ENCODE data around the gene PAK6. TPM values are rescaled to one million over a fixed set of nuclear protein-coding genes. Genes with fewer than 3 reads are reported as not detected.

The PAK6 gene
- total RNA-seq, 4 donors from 2014 or later = 0.33 to 0.52 (median 0.45) TPM; not detected in 1

GRCh38 chr15:40290918-40291574 lies 52.2 kb downstream of the PAK6 start:
- H3K27me3 ChIP-seq = peaks cover 0 to 8% (median 0%) of the 10 kb centered on the region in 4 donors
- H3K36me3 ChIP-seq = no peaks in the 10 kb centered on the region
- H3K27ac ChIP-seq (replicated peaks in 1 of 4) = no peak overlapping the region
- TF ChIP-seq POLR2AphosphoS5 (IDR thresholded peaks at IDR 0.05) (no peak), EP300 (IDR thresholded peaks at IDR 0.05) (no peak), POLR2A (IDR thresholded peaks at IDR 0.05; ENCODE audit: low read depth) (no peak)
- TF ChIP-seq, protein P1, sequence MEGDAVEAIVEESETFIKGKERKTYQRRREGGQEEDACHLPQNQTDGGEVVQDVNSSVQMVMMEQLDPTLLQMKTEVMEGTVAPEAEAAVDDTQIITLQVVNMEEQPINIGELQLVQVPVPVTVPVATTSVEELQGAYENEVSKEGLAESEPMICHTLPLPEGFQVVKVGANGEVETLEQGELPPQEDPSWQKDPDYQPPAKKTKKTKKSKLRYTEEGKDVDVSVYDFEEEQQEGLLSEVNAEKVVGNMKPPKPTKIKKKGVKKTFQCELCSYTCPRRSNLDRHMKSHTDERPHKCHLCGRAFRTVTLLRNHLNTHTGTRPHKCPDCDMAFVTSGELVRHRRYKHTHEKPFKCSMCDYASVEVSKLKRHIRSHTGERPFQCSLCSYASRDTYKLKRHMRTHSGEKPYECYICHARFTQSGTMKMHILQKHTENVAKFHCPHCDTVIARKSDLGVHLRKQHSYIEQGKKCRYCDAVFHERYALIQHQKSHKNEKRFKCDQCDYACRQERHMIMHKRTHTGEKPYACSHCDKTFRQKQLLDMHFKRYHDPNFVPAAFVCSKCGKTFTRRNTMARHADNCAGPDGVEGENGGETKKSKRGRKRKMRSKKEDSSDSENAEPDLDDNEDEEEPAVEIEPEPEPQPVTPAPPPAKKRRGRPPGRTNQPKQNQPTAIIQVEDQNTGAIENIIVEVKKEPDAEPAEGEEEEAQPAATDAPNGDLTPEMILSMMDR (IDR thresholded peaks at IDR 0.05) = no peak
- peaks cover 14 to 27% (median 20%) of the 10 kb centered on the region in 4 donors for H3K4me1 ChIP-seq
- 50% methylated on average over 44 of the region's 68 CpGs for WGBS
- H3K4me3 ChIP-seq = peak overlapping the region; percentile 44 to 57 (median 48)
- H3K9me3 ChIP-seq = no peaks in the 10 kb centered on the region
- intact Hi-C loops (cut with DNase I) = no loop called here
- DNase-seq (ENCODE audit: extremely low spot score) = no peak

GRCh38 chr15:40292246-40292645 lies 53.4 kb downstream of the PAK6 start:
- TF ChIP-seq, protein P1 (IDR thresholded peaks at IDR 0.05) = no peak
- TF ChIP-seq EP300 (IDR thresholded peaks at IDR 0.05) (no peak), POLR2AphosphoS5 (IDR thresholded peaks at IDR 0.05) (no peak), POLR2A (IDR thresholded peaks at IDR 0.05; ENCODE audit: low read depth) (no peak)
- Histone ChIP-seq H3K27me3 (peaks cover 0 to 1% (median 0%) of the 10 kb centered on the region in 4 donors), H3K4me3 (no peak overlapping the region), H3K4me1 (peaks cover 14 to 32% (median 22%) of the 10 kb centered on the region in 4 donors), H3K9me3 (no peaks in the 10 kb centered on the region), H3K36me3 (no peaks in the 10 kb centered on the region), H3K27ac (replicated peaks in 1 of 4) (no peak overlapping the region)
- no peak for DNase-seq (ENCODE audit: extremely low spot score)
- no CpG with 5 or more reads among the region's 3 CpGs for WGBS
- intact Hi-C loops (cut with DNase I) = no loop called here

- intact Hi-C loops (cut with DNase I) = no loop called here
- Histone ChIP-seq H3K4me1 (peaks cover 14 to 32% (median 22%) of the 10 kb centered on the region in 4 donors), H3K4me3 (no peak overlapping the region), H3K9me3 (no peaks in the 10 kb centered on the region), H3K27ac (replicated peaks in 1 of 4) (no peak overlapping the region), H3K27me3 (no peaks in the 10 kb centered on the region), H3K36me3 (no peaks in the 10 kb centered on the region)
- DNase-seq (ENCODE audit: extremely low spot score) = no peak
- TF ChIP-seq, protein P1 (IDR thresholded peaks at IDR 0.05) = no peak
- TF ChIP-seq EP300 (IDR thresholded peaks at IDR 0.05) (no peak), POLR2A (IDR thresholded peaks at IDR 0.05; ENCODE audit: low read depth) (no peak), POLR2AphosphoS5 (IDR thresholded peaks at IDR 0.05) (no peak)
These were observed 54.1 kb downstream of the PAK6 start for GRCh38 chr15:40293006-40293405.

GRCh38 chr15:40293905-40294895 lies 55.3 kb downstream of the PAK6 start:
- Histone ChIP-seq H3K36me3 (no peaks in the 10 kb centered on the region), H3K27me3 (no peaks in the 10 kb centered on the region), H3K4me3 (no peak overlapping the region), H3K4me1 (peaks cover 14 to 32% (median 22%) of the 10 kb centered on the region in 4 donors), H3K9me3 (no peaks in the 10 kb centered on the region), H3K27ac (replicated peaks in 1 of 4) (no peak overlapping the region)
- intact Hi-C loops (cut with DNase I) = no loop called here
- WGBS = 91% methylated on average over 19 of the region's 20 CpGs
- TF ChIP-seq POLR2AphosphoS5 (IDR thresholded peaks at IDR 0.05) = no peak
- no peak for DNase-seq (ENCODE audit: extremely low spot score)

GRCh38 chr15:40295297-40295696 lies 56.4 kb downstream of the PAK6 start:
- intact Hi-C loops (cut with DNase I) = no loop called here
- Histone ChIP-seq H3K27me3 (no peaks in the 10 kb centered on the region), H3K9me3 (peaks cover 0 to 2% (median 0%) of the 10 kb centered on the region in 4 donors), H3K4me3 (no peak overlapping the region), H3K27ac (replicated peaks in 1 of 4) (no peak overlapping the region), H3K4me1 (peaks cover 14 to 32% (median 22%) of the 10 kb centered on the region in 4 donors), H3K36me3 (no peaks in the 10 kb centered on the region)
- DNase-seq (ENCODE audit: extremely low spot score) = no peak
- 86% methylated on average over 1 of the region's 1 CpG for WGBS
- TF ChIP-seq EP300 (IDR thresholded peaks at IDR 0.05) = no peak
- TF ChIP-seq POLR2A (IDR thresholded peaks at IDR 0.05; ENCODE audit: low read depth) = no peak
